Transverse colon (tissue), 3 donors: ENCODE data around the gene PRPS1.

ENCODE experiments used
- CTCF ChIP-seq, 5 experiments: fragments of 200-600 bp in 3 of 5; fragments of 450-650 bp in 2 of 5; sonication (generic) in 3 of 5; IDR thresholded peaks; 1 replicate in 2 of 5; 2 replicates in 3 of 5; pipeline ENCODE4 v1.5.1; 2016 to 2017; ENCODE audit warnings: antibody characterized with exemption in 5 of 5, inconsistent platforms in 3 of 5, mild to moderate bottlenecking in 2 of 5, moderate library complexity in 1 of 5
- POLR2A ChIP-seq: fragments of 450-650 bp; IDR thresholded peaks from one replicate; pipeline ENCODE4 v1.6.1; 2016; ENCODE audit warnings: antibody characterized with exemption, mild to moderate bottlenecking, moderate library complexity

DNA sequence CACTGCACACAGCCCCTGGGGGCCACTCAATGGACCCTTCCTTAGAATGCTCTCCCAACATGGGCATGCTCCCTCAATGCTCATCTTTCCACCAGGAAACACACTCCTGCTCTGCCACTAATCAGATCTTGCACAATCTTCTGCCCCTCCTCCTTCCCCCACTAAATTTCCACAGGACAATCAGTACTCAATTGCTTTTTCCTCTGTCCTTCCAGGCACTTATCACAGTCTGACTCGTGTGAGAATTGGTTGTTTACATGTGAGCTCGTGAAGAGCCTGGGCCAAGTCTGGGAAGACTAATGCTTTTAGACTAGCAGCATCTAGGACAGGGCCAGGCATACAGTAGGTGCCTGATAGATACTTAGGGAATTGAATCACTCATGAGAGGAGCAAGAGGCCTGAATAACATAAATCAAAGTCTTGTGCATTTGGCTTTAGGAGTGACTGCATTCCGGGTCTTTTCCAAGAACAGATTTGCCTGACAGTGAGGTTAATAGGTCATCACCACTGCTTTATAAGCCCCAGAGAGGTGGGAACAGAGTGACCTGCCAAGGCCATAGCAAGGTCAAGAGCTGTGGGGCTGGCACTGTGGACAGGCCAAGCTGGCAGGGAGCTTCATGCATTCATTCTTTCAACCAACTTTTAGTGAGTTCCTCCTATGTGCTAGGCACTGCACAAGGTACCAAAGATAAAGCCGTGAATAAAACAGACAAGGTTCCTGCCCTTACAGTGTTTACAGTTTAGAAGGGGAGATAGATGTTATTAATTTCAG is 55.0 kb downstream of the PRPS1 start:
- no peak for TF ChIP-seq CTCF (IDR thresholded peaks at IDR 0.05)
- TF ChIP-seq POLR2A: no peak
